ENCODE data around the gene RHOJ. TPM values are rescaled to one million over a fixed set of nuclear protein-coding genes. Genes with fewer than 3 reads are reported as not detected.
"Not testable (repeated sequence)": the region's sequence is repeated elsewhere in the genome, so short reads cannot be mapped to it uniquely, and the experiment has no call there.

RHOJ gene
- total and polyA plus RNA-seq, 8 donors: 1.5 to 6.7 (median 3.2) TPM

- Histone ChIP-seq H3K4me3 (no peak overlapping the region), H3K9me3 (no peaks in the 10 kb centered on the region), H3K27me3 (no peaks in the 10 kb centered on the region), H3K36me3 (no peaks in the 10 kb centered on the region), H3K27ac (no peak overlapping the region), H3K4me1 (no peaks in the 10 kb centered on the region)
- no peak for ATAC-seq
- no peak for TF ChIP-seq CTCF (IDR thresholded peaks at IDR 0.05)
- no peak for DNase-seq
- intact Hi-C loops (cut with DNase I): no loop called here
- FAIRE-seq: no peak
- WGBS, 2 donors: 65 to 66% methylated on average over 10 of the region's 10 CpGs
Observed at GRCh38 chr14:63301891-63302534, 97.8 kb downstream of the RHOJ start.

GRCh38 chr14:63304429-63304828 is 100.2 kb downstream of the RHOJ start:
- H3K4me3 ChIP-seq; H3K27me3 ChIP-seq; DNase-seq; ATAC-seq; H3K4me1 ChIP-seq; H3K9me3 ChIP-seq; intact Hi-C loops (cut with DNase I); H3K27ac ChIP-seq; H3K36me3 ChIP-seq; FAIRE-seq: not testable (repeated sequence)
- WGBS, 2 donors: 75 to 76% methylated on average over 5 of the region's 5 CpGs

- H3K36me3 ChIP-seq: no peaks in the 10 kb centered on the region
- no peaks in the 10 kb centered on the region for H3K27me3 ChIP-seq
- peak in 1 of 6 donors; percentile 61 for DNase-seq
- no peak overlapping the region for H3K4me3 ChIP-seq
- FAIRE-seq: no peak
- no peaks in the 10 kb centered on the region for H3K9me3 ChIP-seq
- peak in 2 of 4 donors; percentile 23 to 28 for TF ChIP-seq CTCF (IDR thresholded peaks at IDR 0.05)
- peak in 1 of 4 donors; percentile 31 for ATAC-seq
- H3K27ac ChIP-seq: no peak overlapping the region
- intact Hi-C loops (cut with DNase I): no loop called here
- H3K4me1 ChIP-seq: no peaks in the 10 kb centered on the region
- 42 to 46% methylated on average over 7 of the region's 7 CpGs for whole genome bisulfite sequencing, 2 donors
Observed at GRCh38 chr14:63308723-63309317, 104.6 kb downstream of the RHOJ start.

- TF ChIP-seq CTCF (IDR thresholded peaks at IDR 0.05): no peak
- FAIRE-seq (no peak), DNase-seq (no peak), ATAC-seq (no peak)
- H3K36me3 ChIP-seq: no peaks in the 10 kb centered on the region
- intact Hi-C loops (cut with DNase I): no loop called here
- no peaks in the 10 kb centered on the region for H3K27me3 ChIP-seq
- no peaks in the 10 kb centered on the region for H3K4me1 ChIP-seq
- H3K9me3 ChIP-seq: no peaks in the 10 kb centered on the region
- H3K4me3 ChIP-seq: no peak within 1 kb of the TSS
- H3K27ac ChIP-seq: no peak within 1 kb of the TSS
Observed at GRCh38 chr14:63318835-63319234, 114.6 kb downstream of the RHOJ start, which contains the start of gene GPHB5. Gene GPHB5, minus strand, starts transcription at chr14:63318935. Its CDS starts 1,086 bp downstream, at chr14:63317849.

GRCh38 chr14:63322472-63322871 is 118.2 kb downstream of the RHOJ start:
- Histone ChIP-seq H3K27ac (no peak overlapping the region), H3K27me3 (no peaks in the 10 kb centered on the region), H3K36me3 (no peaks in the 10 kb centered on the region), H3K9me3 (no peaks in the 10 kb centered on the region), H3K4me3 (no peak overlapping the region), H3K4me1 (no peaks in the 10 kb centered on the region)
- no peak for TF ChIP-seq CTCF (IDR thresholded peaks at IDR 0.05)
- ATAC-seq (no peak), DNase-seq (no peak), FAIRE-seq (no peak)
- intact Hi-C loops (cut with DNase I): no loop called here
- WGBS, 2 donors: 90 to 95% methylated on average over 1 of the region's 1 CpG

All from pancreas (tissue), 10 donors.